CD4-positive, alpha-beta T cell (primary cell): ENCODE data around the gene AHNAK. TPM values are rescaled to one million over a fixed set of nuclear protein-coding genes. Genes with fewer than 3 reads are reported as not detected.
"Not testable (repeated sequence)": the region's sequence is repeated elsewhere in the genome, so short reads cannot be mapped to it uniquely, and the experiment has no call there.

ENCODE experiments used
- ATAC-seq: fragments of 200-7000 bp; cut with Tn5 transposase; one replicate; pipeline ENCODE4 v1.10.0; 2022; ENCODE audit warnings: mild to moderate bottlenecking; ENCODE audit not compliant: poor library complexity
- CTCF ChIA-PET: fragments of 350-600 bp; sonication (Branson Sonifier 250); formaldehyde crosslinking; loops from one replicate; lab custom pipeline; 2021; ENCODE audit warnings: antibody characterized with exemption, inconsistent platforms; lab: Charles Lee
- POLR2A ChIA-PET: fragments of 350-600 bp; sonication (Branson Sonifier 250); formaldehyde crosslinking; loops from one replicate; lab custom pipeline; 2021; ENCODE audit warnings: antibody characterized with exemption, inconsistent platforms; lab: Charles Lee
- DNase-seq, 14 experiments: peaks; one replicate each; pipeline ENCODE4 v3.0.0-alpha.2; 2013 to 2020; ENCODE audit warnings: mixed read lengths in 2 of 14
- H3K27ac ChIP-seq, 2 donors: one replicate each; pipeline versions ENCODE4 v1.5.1 to v1.7.0; 2013; ENCODE audit warnings: low read length in 2 of 2, low read depth in 1 of 2, mild to moderate bottlenecking in 1 of 2
- H3K27me3 ChIP-seq, 2 experiments: 1 replicate in 1 of 2; 2 replicates in 1 of 2; pipeline versions ENCODE4 v1.6.1 to v1.7.0; 2013; ENCODE audit warnings: low read length in 2 of 2, control low read depth in 1 of 2, mild to moderate bottlenecking in 1 of 2, moderate library complexity in 1 of 2; ENCODE audit not compliant: insufficient read depth in 2 of 2, control insufficient read depth in 1 of 2
- H3K36me3 ChIP-seq: one replicate; pipeline ENCODE4 v1.6.1; 2013; ENCODE audit warnings: low read length, control low read depth; ENCODE audit not compliant: insufficient read depth
- H3K4me1 ChIP-seq: one replicate; pipeline ENCODE4 v1.6.1; 2013; ENCODE audit warnings: low read length, control low read depth; ENCODE audit not compliant: insufficient read depth
- H3K4me3 ChIP-seq: one replicate; pipeline ENCODE4 v1.5.1; 2013; ENCODE audit warnings: mild to moderate bottlenecking, low read length, moderate library complexity
- H3K9me3 ChIP-seq, 2 experiments: 1 replicate in 1 of 2; 2 replicates in 1 of 2; pipeline versions ENCODE4 v1.6.1 to v1.7.0; 2013; ENCODE audit warnings: low read length in 2 of 2, mild to moderate bottlenecking in 2 of 2, control low read depth in 1 of 2, moderate library complexity in 1 of 2; ENCODE audit not compliant: control insufficient read depth in 1 of 2, insufficient read depth in 1 of 2
- H3K27ac Mint-ChIP-seq: one replicate; pipeline ENCODE4 v1.8.0; 2020; ENCODE audit warnings: mixed read lengths
- H3K27me3 Mint-ChIP-seq: one replicate; pipeline ENCODE4 v1.8.0; 2021; ENCODE audit warnings: mixed read lengths
- H3K36me3 Mint-ChIP-seq: one replicate; pipeline ENCODE4 v1.8.0; 2021; ENCODE audit warnings: low read depth, mixed read lengths
- H3K4me1 Mint-ChIP-seq: one replicate; pipeline ENCODE4 v1.8.0; 2021; ENCODE audit warnings: low read depth, mixed read lengths
- H3K4me3 Mint-ChIP-seq: one replicate; pipeline ENCODE4 v1.8.0; 2020; ENCODE audit warnings: mild to moderate bottlenecking, mixed read lengths
- H3K9me3 Mint-ChIP-seq: one replicate; pipeline ENCODE4 v1.8.0; 2020; ENCODE audit warnings: mixed read lengths
- intact Hi-C, 2 experiments: fragments of 100-400 bp; cut with DNase I in 1 of 2; cut with micrococcal nuclease in 1 of 2; formaldehyde crosslinking; loops; one replicate each; pipeline versions ENCODE4 v1.15.1 to v1.9.0; 2023 to 2025; cut with DNase I, micrococcal nuclease
- total RNA-seq, 174 experiments: library from RNA in 2 of 174; stranded (reverse) in 2 of 174; gene quantifications; one replicate each; pipeline ENCODE4 v1.2.3 and lab custom pipeline; 2021 to 2026
- TF ChIP-seq, protein P1 (sequence below): fragments of 200-600 bp; IDR thresholded peaks from one replicate; pipeline ENCODE4 v1.8.0; 2022; ENCODE audit warnings: antibody characterized with exemption, mild to moderate bottlenecking

The AHNAK gene
- total RNA-seq, 2 experiments from 2014 or later, result 320 to 332 TPM

DNA sequence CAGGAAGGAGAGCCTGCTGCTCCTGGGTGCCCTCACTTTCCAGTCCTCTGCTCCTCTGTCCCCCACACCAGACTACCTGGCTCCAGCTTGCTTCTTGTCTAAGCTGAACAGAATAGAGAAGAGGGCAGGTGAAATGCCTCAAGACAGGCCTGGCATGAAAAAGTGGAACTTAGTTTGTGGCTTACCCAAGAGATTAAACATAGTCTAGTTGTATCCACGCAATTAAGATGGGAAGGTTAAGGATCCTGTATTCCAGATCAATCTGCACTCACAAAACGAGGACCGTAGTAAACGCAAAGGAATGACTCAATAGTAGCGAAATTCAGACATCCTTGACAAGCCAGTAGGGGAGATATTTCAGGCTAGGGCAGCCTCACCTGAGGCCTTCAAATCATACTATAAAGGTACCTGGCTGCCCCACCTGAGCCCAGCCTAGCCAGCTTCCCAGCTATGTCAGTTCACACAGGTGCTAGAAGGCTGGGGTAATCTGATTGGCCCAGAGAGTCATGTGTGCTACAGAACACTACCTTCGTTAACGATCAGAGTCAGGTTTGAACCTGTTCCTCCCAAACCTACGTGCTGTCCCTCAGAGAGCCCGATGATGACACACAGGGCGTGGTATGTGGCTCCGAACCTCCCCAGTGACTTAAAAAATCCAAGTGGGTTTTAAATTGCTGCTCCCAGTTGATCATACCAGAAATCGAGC, 46.5 kb downstream of the AHNAK start:
- Mint-ChIP-seq H3K27me3 (peaks cover 6% of the 10 kb centered on the region), H3K27ac (no peak overlapping the region), H3K9me3 (no peaks in the 10 kb centered on the region), H3K4me3 (no peak overlapping the region), H3K36me3 (no peaks in the 10 kb centered on the region), H3K4me1 (no peaks in the 10 kb centered on the region)
- TF ChIP-seq, protein P1, sequence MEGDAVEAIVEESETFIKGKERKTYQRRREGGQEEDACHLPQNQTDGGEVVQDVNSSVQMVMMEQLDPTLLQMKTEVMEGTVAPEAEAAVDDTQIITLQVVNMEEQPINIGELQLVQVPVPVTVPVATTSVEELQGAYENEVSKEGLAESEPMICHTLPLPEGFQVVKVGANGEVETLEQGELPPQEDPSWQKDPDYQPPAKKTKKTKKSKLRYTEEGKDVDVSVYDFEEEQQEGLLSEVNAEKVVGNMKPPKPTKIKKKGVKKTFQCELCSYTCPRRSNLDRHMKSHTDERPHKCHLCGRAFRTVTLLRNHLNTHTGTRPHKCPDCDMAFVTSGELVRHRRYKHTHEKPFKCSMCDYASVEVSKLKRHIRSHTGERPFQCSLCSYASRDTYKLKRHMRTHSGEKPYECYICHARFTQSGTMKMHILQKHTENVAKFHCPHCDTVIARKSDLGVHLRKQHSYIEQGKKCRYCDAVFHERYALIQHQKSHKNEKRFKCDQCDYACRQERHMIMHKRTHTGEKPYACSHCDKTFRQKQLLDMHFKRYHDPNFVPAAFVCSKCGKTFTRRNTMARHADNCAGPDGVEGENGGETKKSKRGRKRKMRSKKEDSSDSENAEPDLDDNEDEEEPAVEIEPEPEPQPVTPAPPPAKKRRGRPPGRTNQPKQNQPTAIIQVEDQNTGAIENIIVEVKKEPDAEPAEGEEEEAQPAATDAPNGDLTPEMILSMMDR, result no peak
- H3K36me3 ChIP-seq, result no peaks in the 10 kb centered on the region
- DNase-seq, result no peak
- no peaks in the 10 kb centered on the region for H3K27me3 ChIP-seq
- H3K4me1 ChIP-seq, result peaks cover 6% of the 10 kb centered on the region
- no peak overlapping the region for H3K4me3 ChIP-seq
- no peaks in the 10 kb centered on the region for H3K9me3 ChIP-seq
- intact Hi-C loops, result loop anchor here in 1 of 2 experiments (5.0 kb wide), 1 partner anchor 42 kb away; no protein-coding TSS in a partner anchor
- POLR2A ChIA-PET, result interaction anchor here (0.7 kb wide), 1 partner anchor 75 kb away, joined by 3 read pairs; no protein-coding TSS in a partner anchor
- no peak overlapping the region for H3K27ac ChIP-seq
- CTCF ChIA-PET, result interaction anchor here (0.6 to 1.5 kb wide), 3 partner anchors 43 to 75 kb away, joined by 3 to 5 read pairs (median 3); no protein-coding TSS in a partner anchor
- no peak for ATAC-seq

DNA sequence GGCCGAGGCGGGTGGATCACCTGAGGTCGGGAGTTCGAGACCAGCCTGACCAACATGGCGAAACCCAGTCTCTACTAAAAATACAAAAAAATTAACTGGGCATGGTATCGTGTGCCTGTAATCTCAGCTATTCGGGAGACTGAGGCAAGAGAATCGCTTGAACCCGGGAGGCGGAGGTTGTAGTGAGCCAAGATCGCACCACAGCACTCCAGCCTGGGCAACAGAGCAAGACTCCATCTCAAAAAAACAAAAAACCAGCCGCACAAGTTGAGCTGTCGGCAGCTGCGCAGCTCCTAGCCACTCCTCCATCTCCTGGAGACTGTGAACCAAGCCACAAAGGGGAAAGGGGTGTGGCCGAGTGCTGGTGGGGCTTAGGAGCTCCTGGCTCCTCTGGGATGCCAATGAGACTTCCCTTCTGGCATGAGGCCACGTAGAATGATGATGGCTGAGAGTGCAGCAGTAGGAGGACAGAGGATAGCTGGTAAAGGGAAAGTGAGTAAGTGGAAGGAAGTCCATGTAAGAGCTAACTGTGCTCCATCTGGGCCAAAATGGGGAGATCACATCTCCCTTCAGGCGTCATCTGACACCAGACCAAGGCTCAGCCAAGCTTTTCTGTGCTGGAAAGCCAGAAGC, 47.2 kb downstream of the AHNAK start:
- not testable (repeated sequence) for H3K4me1 ChIP-seq, DNase-seq, H3K36me3 ChIP-seq, H3K9me3 ChIP-seq, H3K4me3 ChIP-seq, H3K27me3 ChIP-seq, H3K4me1 Mint-ChIP-seq, H3K36me3 Mint-ChIP-seq, H3K27me3 Mint-ChIP-seq, H3K4me3 Mint-ChIP-seq, H3K9me3 Mint-ChIP-seq, H3K27ac ChIP-seq, H3K27ac Mint-ChIP-seq, ATAC-seq
- POLR2A ChIA-PET, result interaction anchor here (0.7 kb wide), 1 partner anchor 75 kb away, joined by 3 read pairs; no protein-coding TSS in a partner anchor
- CTCF ChIA-PET, result interaction anchor here (0.6 to 2.9 kb wide), 4 partner anchors 12 to 113 kb away, joined by 3 to 10 read pairs (median 3); no protein-coding TSS in a partner anchor
- intact Hi-C loops, result loop anchor here in 1 of 2 experiments (5.0 kb wide), 1 partner anchor 43 kb away; no protein-coding TSS in a partner anchor

DNA sequence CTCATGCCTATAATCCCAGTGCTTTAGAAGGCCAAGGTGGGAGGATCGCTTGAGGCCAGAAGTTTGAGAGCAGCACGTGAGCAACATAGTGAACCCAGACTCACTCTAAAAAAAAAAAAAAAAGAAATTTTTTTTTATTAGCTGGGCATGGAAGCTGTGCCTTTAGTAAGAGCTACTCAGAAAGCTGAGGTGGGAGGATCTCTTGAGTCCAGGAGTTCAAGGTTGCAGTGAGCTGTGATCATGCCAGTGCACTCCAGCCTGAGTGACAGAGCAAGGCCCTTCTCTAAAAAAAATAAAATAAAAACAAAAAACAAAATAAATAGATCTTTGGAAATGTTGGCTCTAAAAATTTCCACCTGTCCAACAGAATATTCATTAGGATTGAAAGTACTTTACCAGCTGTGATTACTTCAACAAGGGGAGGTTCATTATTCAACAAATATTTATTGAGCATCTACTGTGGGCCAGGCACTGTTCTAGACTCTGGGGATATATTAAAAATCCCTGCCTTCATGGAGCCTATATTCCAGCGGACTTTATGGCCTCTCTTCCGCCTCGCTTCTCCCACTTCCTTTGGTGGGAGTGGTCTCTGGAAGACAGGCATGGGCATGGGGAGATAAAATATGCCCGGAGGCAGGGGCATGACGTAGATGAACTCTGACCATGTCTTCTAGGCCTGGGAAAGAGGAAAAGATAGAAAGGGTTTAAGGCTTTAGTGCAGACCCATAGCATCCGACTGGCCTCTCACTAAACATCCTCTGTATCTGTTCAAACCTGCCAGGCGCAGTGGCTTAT, 47.9 kb downstream of the AHNAK start:
- H3K36me3 Mint-ChIP-seq, result no peaks in the 10 kb centered on the region
- no peaks in the 10 kb centered on the region for H3K4me1 Mint-ChIP-seq
- H3K9me3 Mint-ChIP-seq, result no peaks in the 10 kb centered on the region
- no peaks in the 10 kb centered on the region for H3K27me3 ChIP-seq
- no peak overlapping the region for H3K4me3 Mint-ChIP-seq
- peaks cover 6% of the 10 kb centered on the region for H3K4me1 ChIP-seq
- no peaks in the 10 kb centered on the region for H3K36me3 ChIP-seq
- CTCF ChIA-PET, result interaction anchor here (0.6 to 2.9 kb wide), 6 partner anchors 11 to 113 kb away, joined by 3 to 10 read pairs (median 3); no protein-coding TSS in a partner anchor
- TF ChIP-seq, protein P1, result no peak
- no peaks in the 10 kb centered on the region for H3K9me3 ChIP-seq
- ATAC-seq (no peak), DNase-seq (no peak)
- no peak overlapping the region for H3K4me3 ChIP-seq
- peaks cover 6% of the 10 kb centered on the region for H3K27me3 Mint-ChIP-seq
- intact Hi-C loops, result loop anchor here in 1 of 2 experiments (5.0 kb wide), 1 partner anchor 44 kb away; no protein-coding TSS in a partner anchor
- no peak overlapping the region for H3K27ac ChIP-seq
- POLR2A ChIA-PET, result no interaction called here
- H3K27ac Mint-ChIP-seq, result no peak overlapping the region
